Adrenal gland (tissue), 12 donors: ENCODE measurements around the gene MDFIC2. TPM values are rescaled to one million over a fixed set of nuclear protein-coding genes. Genes with fewer than 3 reads are reported as not detected.

Source experiments
- DNase-seq, 7 donors: peaks; one replicate each; pipeline ENCODE4 v3.0.0-alpha.2; 2019 to 2020
- H3K27ac ChIP-seq, 5 donors: fragments of 200-600 bp; sonication (generic) in 4 of 5; 1 replicate in 3 of 5; 2 replicates in 2 of 5; pipeline versions ENCODE4 v1.5.1 to v1.8.0; 2016 to 2020; ENCODE audit warnings: mild to moderate bottlenecking in 1 of 5
- H3K27me3 ChIP-seq: fragments of 200-600 bp; 2 replicates; pipeline ENCODE4 v1.8.0; 2021
- H3K36me3 ChIP-seq, 2 donors: fragments of 200-600 bp; replicated peaks in 1 of 2; 1 replicate in 1 of 2; 2 replicates in 1 of 2; pipeline versions ENCODE4 v1.5.1 to v1.8.0; 2018 to 2022
- H3K4me1 ChIP-seq, 2 donors: fragments of 200-600 bp; replicated peaks in 1 of 2; 1 replicate in 1 of 2; 2 replicates in 1 of 2; pipeline versions ENCODE4 v1.5.1 to v1.8.0; 2018 to 2021
- H3K4me3 ChIP-seq, 4 donors: fragments of 200-600 bp; sonication (generic) in 3 of 4; one replicate each; pipeline ENCODE4 v1.5.1; 2016 to 2018
- H3K9me3 ChIP-seq, 3 donors: fragments of 200-600 bp; sonication (generic) in 1 of 3; replicated peaks in 1 of 3; 1 replicate in 2 of 3; 2 replicates in 1 of 3; pipeline versions ENCODE4 v1.5.1 to v1.8.0; 2016 to 2021
- POLR2A ChIP-seq, 2 donors: fragments of 450-650 bp; IDR thresholded peaks; one replicate each; pipeline ENCODE4 v1.6.1; 2017; ENCODE audit warnings: antibody characterized with exemption in 2 of 2, mild to moderate bottlenecking in 2 of 2, moderate library complexity in 1 of 2
- WGBS, 4 donors: extraction: QIAGEN DNeasy Blood & Tissue Kit in 2 of 4; methylation state at CpG; one replicate each; pipeline versions ENCODE4 v1.1.5 to v1.1.7; 2013 to 2017; 5-methylcytosine and 5-hydroxymethylcytosine counted together
- intact Hi-C, 2 donors: fragments of 100-400 bp; cut with DNase I; formaldehyde crosslinking; loops; one replicate each; pipeline versions ENCODE4 v1.14.1 to v1.15.0; 2022 to 2023
- polyA plus RNA-seq, 3 donors: library from polyadenylated mRNA; stranded (reverse); fragments of 200-250 nt in 2 of 3; fragments of 350-450 nt in 1 of 3; fragmentation: Illumina TruSeq in 1 of 3; extraction: RNeasy Lipid Tissue Mini Kit (QIAGEN cat#74804) in 1 of 3; gene quantifications; one replicate each; pipeline ENCODE4 v1.2.3, GENCODE V29; 2013 to 2014
- total RNA-seq, 9 donors: library from RNA; depleted of rRNA in 4 of 9; stranded (reverse); fragments of >200 nt in 4 of 9; fragments of 120-200 nt in 1 of 9; fragmentation: NEBNext Ultra II Directional in 1 of 9; extraction: Animal tissue kit (Norgen Biotek cat#: 25700) in 1 of 9; gene quantifications; one replicate each; pipeline versions ENCODE4 v1.1.0 to v1.2.4, GENCODE V29; 2013 to 2023
- TF ChIP-seq, protein P1 (sequence below), 6 experiments: fragments of 450-650 bp in 4 of 6; fragments of 200-600 bp in 2 of 6; sonication (generic) in 1 of 6; IDR thresholded peaks; 1 replicate in 5 of 6; 2 replicates in 1 of 6; pipeline versions ENCODE4 v1.5.1 to v1.8.0; 2016 to 2021; ENCODE audit warnings: antibody characterized with exemption in 6 of 6, mild to moderate bottlenecking in 2 of 6, moderate library complexity in 1 of 6
- donor health status: healthy with polysubstance abuse.
- donor health status: Bipolar disorder and iron deficiency.
- donor health status: DM: yes; HTN: yes; CAD: no.
- donor health status: DM: no; HTN: no; CAD: no.
- donor health status: DM: no; HTN: no; CAD: no.
- donor health status: DM: yes; HTN: yes; CAD: no.

Gene MDFIC2
- total and polyA plus RNA-seq, 12 donors: not detected

DNA sequence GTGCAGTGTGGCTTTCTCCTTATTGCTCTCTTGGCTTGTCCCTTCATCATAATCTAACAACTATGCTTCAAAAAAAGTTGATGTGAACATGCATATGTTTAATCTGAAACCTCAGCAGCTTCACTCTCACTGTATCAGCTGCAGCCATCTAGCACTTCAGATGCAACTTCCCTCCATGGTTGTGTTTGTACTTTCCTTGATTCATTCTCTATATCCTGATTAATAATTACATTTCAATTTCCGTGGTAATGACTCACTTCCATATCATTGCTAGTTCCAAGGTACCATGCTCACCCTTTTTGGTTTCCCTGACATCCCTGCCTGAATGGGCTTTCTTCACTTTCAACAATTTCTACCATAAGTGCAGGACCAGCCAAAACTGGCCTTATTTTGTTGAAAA is 51.2 kb downstream of the MDFIC2 start:
- TF ChIP-seq, protein P1, sequence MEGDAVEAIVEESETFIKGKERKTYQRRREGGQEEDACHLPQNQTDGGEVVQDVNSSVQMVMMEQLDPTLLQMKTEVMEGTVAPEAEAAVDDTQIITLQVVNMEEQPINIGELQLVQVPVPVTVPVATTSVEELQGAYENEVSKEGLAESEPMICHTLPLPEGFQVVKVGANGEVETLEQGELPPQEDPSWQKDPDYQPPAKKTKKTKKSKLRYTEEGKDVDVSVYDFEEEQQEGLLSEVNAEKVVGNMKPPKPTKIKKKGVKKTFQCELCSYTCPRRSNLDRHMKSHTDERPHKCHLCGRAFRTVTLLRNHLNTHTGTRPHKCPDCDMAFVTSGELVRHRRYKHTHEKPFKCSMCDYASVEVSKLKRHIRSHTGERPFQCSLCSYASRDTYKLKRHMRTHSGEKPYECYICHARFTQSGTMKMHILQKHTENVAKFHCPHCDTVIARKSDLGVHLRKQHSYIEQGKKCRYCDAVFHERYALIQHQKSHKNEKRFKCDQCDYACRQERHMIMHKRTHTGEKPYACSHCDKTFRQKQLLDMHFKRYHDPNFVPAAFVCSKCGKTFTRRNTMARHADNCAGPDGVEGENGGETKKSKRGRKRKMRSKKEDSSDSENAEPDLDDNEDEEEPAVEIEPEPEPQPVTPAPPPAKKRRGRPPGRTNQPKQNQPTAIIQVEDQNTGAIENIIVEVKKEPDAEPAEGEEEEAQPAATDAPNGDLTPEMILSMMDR (IDR thresholded peaks at IDR 0.05): no peak
- TF ChIP-seq POLR2A (IDR thresholded peaks at IDR 0.05): no peak
- WGBS, 4 donors: 68 to 90% (median 72%) methylated on average over 1 of the region's 1 CpG
- H3K27ac ChIP-seq: no peak overlapping the region
- intact Hi-C loops: no loop called here
- no peaks in the 10 kb centered on the region for H3K4me1 ChIP-seq
- no peaks in the 10 kb centered on the region for H3K36me3 ChIP-seq
- no peaks in the 10 kb centered on the region for H3K9me3 ChIP-seq
- DNase-seq: no peak
- no peaks in the 10 kb centered on the region for H3K27me3 ChIP-seq
- H3K4me3 ChIP-seq: no peak overlapping the region

- 44 to 71% (median 62%) methylated on average over 1 of the region's 1 CpG for WGBS, 4 donors
- TF ChIP-seq POLR2A (IDR thresholded peaks at IDR 0.05): no peak
- TF ChIP-seq, protein P1 (IDR thresholded peaks at IDR 0.05): no peak
- no peaks in the 10 kb centered on the region for H3K27me3 ChIP-seq
- no peaks in the 10 kb centered on the region for H3K36me3 ChIP-seq
- no peaks in the 10 kb centered on the region for H3K4me1 ChIP-seq
- no peaks in the 10 kb centered on the region for H3K9me3 ChIP-seq
- H3K27ac ChIP-seq: no peak overlapping the region
- H3K4me3 ChIP-seq: no peak overlapping the region
- no peak for DNase-seq
- intact Hi-C loops: no loop called here
Measured at GRCh38 chr3:70256566-70256965, 55.9 kb downstream of the MDFIC2 start.

DNA sequence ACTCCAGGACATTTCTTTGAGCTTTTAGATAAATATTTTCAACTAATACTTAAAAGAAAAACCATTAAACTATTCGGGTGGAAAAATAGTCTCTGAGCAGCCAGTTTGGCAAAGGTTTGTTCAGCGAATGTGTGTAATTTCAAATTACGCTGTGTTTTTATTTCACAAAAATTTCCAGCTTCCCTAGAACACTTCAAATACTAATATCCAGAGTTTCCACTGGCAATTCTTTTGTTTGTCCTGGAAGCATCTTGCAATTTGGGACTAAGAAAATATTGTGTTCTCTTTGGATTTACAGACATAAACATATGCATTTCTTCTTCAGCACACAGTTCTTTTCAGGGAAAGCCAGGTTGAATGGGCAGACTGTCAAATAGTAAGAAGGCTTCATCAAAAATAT is 61.9 kb downstream of the MDFIC2 start:
- no peaks in the 10 kb centered on the region for H3K4me1 ChIP-seq
- intact Hi-C loops: no loop called here
- DNase-seq: no peak
- no peaks in the 10 kb centered on the region for H3K36me3 ChIP-seq
- no peak overlapping the region for H3K27ac ChIP-seq
- no peaks in the 10 kb centered on the region for H3K27me3 ChIP-seq
- no peak overlapping the region for H3K4me3 ChIP-seq
- TF ChIP-seq, protein P1 (IDR thresholded peaks at IDR 0.05): no peak
- TF ChIP-seq POLR2A (IDR thresholded peaks at IDR 0.05): no peak
- no peaks in the 10 kb centered on the region for H3K9me3 ChIP-seq
- WGBS, 4 donors: 57 to 70% (median 66%) methylated on average over 3 of the region's 3 CpGs

DNA sequence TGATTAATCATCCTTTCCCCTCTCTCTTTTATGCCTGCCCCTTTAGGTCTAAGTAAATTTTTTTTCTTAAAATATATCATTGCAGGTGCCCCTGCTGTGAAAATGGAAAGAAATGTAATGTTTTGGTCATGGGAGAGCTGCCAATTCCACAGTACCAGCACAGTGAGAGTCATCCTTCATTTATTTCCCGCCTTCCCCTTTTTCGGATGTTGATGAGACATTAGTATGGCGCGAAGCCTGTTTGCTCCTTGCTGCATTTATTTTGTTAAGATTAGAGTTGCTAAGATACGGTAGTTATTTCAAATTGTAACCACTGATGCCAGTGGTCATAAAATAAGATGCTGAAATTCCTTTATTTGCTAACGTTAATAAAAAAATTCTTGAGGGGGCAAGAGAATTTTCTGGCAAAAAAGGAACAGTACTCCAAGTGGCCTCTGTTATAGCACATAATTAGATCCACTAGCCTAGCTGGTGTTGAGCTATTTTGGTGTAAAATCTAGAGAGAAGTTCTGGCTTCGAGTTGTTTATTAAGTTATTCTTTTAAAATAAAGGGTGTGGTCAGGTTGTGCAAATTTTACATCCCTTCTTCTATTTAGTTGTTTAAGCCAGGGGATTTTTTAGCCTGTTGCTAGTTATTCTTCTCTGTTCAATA is 62.8 kb downstream of the MDFIC2 start:
- intact Hi-C loops: no loop called here
- Histone ChIP-seq H3K36me3 (no peaks in the 10 kb centered on the region), H3K9me3 (no peaks in the 10 kb centered on the region), H3K4me3 (no peak overlapping the region), H3K27ac (no peak overlapping the region), H3K27me3 (no peaks in the 10 kb centered on the region), H3K4me1 (no peaks in the 10 kb centered on the region)
- no peak for DNase-seq
- no peak for TF ChIP-seq POLR2A (IDR thresholded peaks at IDR 0.05)
- TF ChIP-seq, protein P1 (IDR thresholded peaks at IDR 0.05): no peak
- WGBS, 4 donors: 64 to 72% (median 68%) methylated on average over 7 of the region's 7 CpGs
